ENCODE results near the gene TAAR6. TPM values are rescaled to one million over a fixed set of nuclear protein-coding genes. Genes with fewer than 3 reads are reported as not detected.
"Not testable (repeated sequence)": the region's sequence is repeated elsewhere in the genome, so short reads cannot be mapped to it uniquely, and the experiment has no call there.

TAAR6 gene
- total RNA-seq, 1 donor from 2014 or later = not detected

- ATAC-seq (ENCODE audit: poor library complexity) (no peak), DNase-seq (no peak)
- intact Hi-C loops (cut with DNase I) = no loop called here
Measured at GRCh38 chr6:132571774-132572173, 1.7 kb downstream of the TAAR6 start.

GRCh38 chr6:132584698-132585097 is 14.6 kb downstream of the TAAR6 start:
- DNase-seq = no peak
- no peak for ATAC-seq (ENCODE audit: poor library complexity)
- intact Hi-C loops (cut with DNase I) = no loop called here

GRCh38 chr6:132587424-132587823 is 17.3 kb downstream of the TAAR6 start:
- ATAC-seq (ENCODE audit: poor library complexity) = no peak
- DNase-seq = no peak
- intact Hi-C loops (cut with DNase I) = no loop called here

GRCh38 chr6:132589454-132589853 is 19.3 kb downstream of the TAAR6 start, which contains the start of gene TAAR5:
TAAR5 (minus strand) TSS chr6:132589741; CDS start chr6:132589686, 55 bp downstream.
- ATAC-seq (ENCODE audit: poor library complexity) = no peak

GRCh38 chr6:132590362-132590761 is 20.2 kb downstream of the TAAR6 start:
- intact Hi-C loops (cut with DNase I) = no loop called here
- ATAC-seq (ENCODE audit: poor library complexity) (no peak), DNase-seq (no peak)

More at GRCh38 chr6:132589454-132589853, 19.3 kb downstream of the TAAR6 start, which contains the start of gene TAAR5:
- no peak for DNase-seq
- intact Hi-C loops (cut with DNase I) = no loop called here

- ATAC-seq (ENCODE audit: poor library complexity) (no peak), DNase-seq (no peak)
- intact Hi-C loops (cut with DNase I) = no loop called here
Measured at GRCh38 chr6:132592855-132593254, 22.7 kb downstream of the TAAR6 start.

- DNase-seq (no peak), ATAC-seq (ENCODE audit: poor library complexity) (no peak)
- intact Hi-C loops (cut with DNase I) = no loop called here
Measured at GRCh38 chr6:132596201-132596600, 26.1 kb downstream of the TAAR6 start.

- DNase-seq (no peak), ATAC-seq (ENCODE audit: poor library complexity) (no peak)
- intact Hi-C loops (cut with DNase I) = no loop called here
Measured at GRCh38 chr6:132598473-132598872, 28.4 kb downstream of the TAAR6 start.

- DNase-seq; ATAC-seq (ENCODE audit: poor library complexity); intact Hi-C loops (cut with DNase I): not testable (repeated sequence)
Measured at GRCh38 chr6:132600900-132601299, 30.8 kb downstream of the TAAR6 start.

GRCh38 chr6:132604635-132605152 is 34.6 kb downstream of the TAAR6 start:
- ATAC-seq (ENCODE audit: poor library complexity) (no peak), DNase-seq (no peak)
- intact Hi-C loops (cut with DNase I) = no loop called here

GRCh38 chr6:132607544-132608233 is 37.6 kb downstream of the TAAR6 start:
- intact Hi-C loops (cut with DNase I) = no loop called here
- DNase-seq (no peak), ATAC-seq (ENCODE audit: poor library complexity) (no peak)

GRCh38 chr6:132611616-132612015 is 41.5 kb downstream of the TAAR6 start:
- DNase-seq (no peak), ATAC-seq (ENCODE audit: poor library complexity) (no peak)
- intact Hi-C loops (cut with DNase I) = no loop called here

GRCh38 chr6:132612449-132613108 is 42.5 kb downstream of the TAAR6 start:
- intact Hi-C loops (cut with DNase I) = no loop called here
- no peak for DNase-seq
- ATAC-seq (ENCODE audit: poor library complexity) = no peak

GRCh38 chr6:132614554-132614953 is 44.4 kb downstream of the TAAR6 start:
- DNase-seq (no peak), ATAC-seq (ENCODE audit: poor library complexity) (no peak)
- intact Hi-C loops (cut with DNase I) = no loop called here

- no peak for ATAC-seq (ENCODE audit: poor library complexity)
- DNase-seq = no peak
- intact Hi-C loops (cut with DNase I) = no loop called here
Measured at GRCh38 chr6:132616677-132617076, 46.6 kb downstream of the TAAR6 start.

Other genes with a start within 250 kb of the TAAR6 start
- 2.2 TPM for gene MOXD1, start 168.8 kb upstream of the TAAR6 start, total RNA-seq
- gene STX7, start 57.2 kb upstream of the TAAR6 start, total RNA-seq = 55.1 TPM
- not detected for gene TAAR9, start 32.0 kb upstream of the TAAR6 start, total RNA-seq
- gene TAAR8, start 17.6 kb upstream of the TAAR6 start, total RNA-seq = not detected
- gene TAAR5, start 19.4 kb downstream of the TAAR6 start, total RNA-seq = not detected
- gene TAAR2, start 54.0 kb downstream of the TAAR6 start, total RNA-seq = not detected
- gene TAAR1, start 88.9 kb downstream of the TAAR6 start, total RNA-seq = not detected
- 1.7 TPM for gene VNN1, start 143.7 kb downstream of the TAAR6 start, total RNA-seq
- 1.9 TPM for gene VNN2, start 187.6 kb downstream of the TAAR6 start, total RNA-seq
- 3.7 TPM for gene SLC18B1, start 228.3 kb downstream of the TAAR6 start, total RNA-seq
- 465 TPM for gene RPS12, start 244.2 kb downstream of the TAAR6 start, total RNA-seq

Data from Right ventricle myocardium superior (tissue), 1 donor.